Urinary bladder (tissue), 4 donors: ENCODE measurements around the gene MACC1. TPM values are rescaled to one million over a fixed set of nuclear protein-coding genes. Genes with fewer than 3 reads are reported as not detected.

Experiments
- DNase-seq: peaks from one replicate; pipeline ENCODE4 v3.0.0-alpha.2; 2015; ENCODE audit errors: extremely low spot score
- H3K27ac ChIP-seq: one replicate; pipeline ENCODE4 v1.5.1; 2013; ENCODE audit warnings: low read depth, mild to moderate bottlenecking, moderate library complexity
- H3K36me3 ChIP-seq: one replicate; pipeline ENCODE4 v1.6.1; 2013; ENCODE audit warnings: mild to moderate bottlenecking, moderate library complexity; ENCODE audit not compliant: insufficient read depth
- H3K4me1 ChIP-seq: one replicate; pipeline ENCODE4 v1.6.1; 2013; ENCODE audit warnings: mild to moderate bottlenecking, moderate library complexity; ENCODE audit not compliant: insufficient read depth
- H3K4me3 ChIP-seq: one replicate; pipeline ENCODE4 v1.5.1; 2013; ENCODE audit warnings: low read depth, low read length
- WGBS: extraction: QIAGEN DNeasy Blood & Tissue Kit; methylation state at CpG from one replicate; pipeline ENCODE4 v1.1.7; 2013; 5-methylcytosine and 5-hydroxymethylcytosine counted together
- polyA plus RNA-seq: library from polyadenylated mRNA; stranded (reverse); fragments of 200-250 nt; gene quantifications from one replicate; pipeline ENCODE4 v1.2.3, GENCODE V29; 2013
- total RNA-seq: library from RNA; depleted of rRNA; stranded (reverse); fragments of >200 nt; gene quantifications from one replicate; pipeline ENCODE4 v1.2.3, GENCODE V29; 2014
- donor health status: healthy with polysubstance abuse.
- donor health status: healthy.

MACC1 gene
- total and polyA plus RNA-seq, 2 donors, result 0.32 to 7.1 TPM

GRCh38 chr7:20111821-20112542 is 105.2 kb downstream of the MACC1 start:
- WGBS, result 92% methylated on average over 2 of the region's 2 CpGs
- DNase-seq, result no peak
- Histone ChIP-seq H3K4me3 (no peak overlapping the region), H3K4me1 (no peaks in the 10 kb centered on the region), H3K27ac (no peak overlapping the region), H3K36me3 (no peaks in the 10 kb centered on the region)

DNA sequence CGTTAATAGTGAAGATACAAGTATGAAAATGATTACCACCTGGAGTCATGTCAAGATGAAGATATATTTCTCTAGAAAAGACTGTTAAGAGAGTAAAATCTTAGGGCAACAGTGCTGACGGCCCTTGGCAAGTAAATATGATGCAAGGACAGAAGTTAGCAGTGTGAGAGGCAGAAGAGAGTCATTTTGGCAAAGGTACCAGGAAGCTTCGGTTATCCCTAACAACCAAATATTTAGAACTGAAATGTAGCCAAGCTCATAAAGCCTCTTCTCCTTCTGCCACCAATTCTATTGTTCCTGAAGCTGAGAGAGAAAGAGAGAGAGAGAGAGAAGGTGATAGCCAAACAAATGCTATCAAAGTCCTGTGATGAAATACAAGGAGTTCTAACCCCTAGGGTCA is 109.6 kb downstream of the MACC1 start:
- Histone ChIP-seq H3K27ac (peak overlapping the region; percentile 5), H3K4me1 (peaks cover 1% of the 10 kb centered on the region), H3K4me3 (no peak overlapping the region), H3K36me3 (no peaks in the 10 kb centered on the region)
- no peak for DNase-seq
- 27% methylated on average over 3 of the region's 3 CpGs for WGBS

DNA sequence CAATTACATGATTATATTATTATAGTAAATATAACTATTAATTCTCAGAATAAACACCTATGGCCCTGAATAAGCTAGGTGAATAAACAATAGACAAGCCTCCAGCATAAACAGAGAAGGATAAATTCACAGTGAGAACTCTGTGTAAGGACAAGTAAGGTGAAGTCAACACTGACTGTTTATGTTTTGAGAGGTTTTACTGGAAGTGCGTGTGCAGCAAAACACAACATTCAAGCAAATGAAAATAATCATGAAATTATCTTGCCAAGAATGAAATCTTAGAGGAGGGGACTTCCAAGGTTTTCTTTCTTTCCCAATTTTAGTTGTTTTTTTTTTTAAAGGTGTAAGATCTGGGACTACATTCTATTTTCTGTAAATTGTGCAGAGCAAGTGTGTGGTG is 112.5 kb downstream of the MACC1 start:
- WGBS, result 72% methylated on average over 1 of the region's 1 CpG
- DNase-seq, result no peak
- Histone ChIP-seq H3K36me3 (no peaks in the 10 kb centered on the region), H3K4me3 (no peak overlapping the region), H3K4me1 (peaks cover 1% of the 10 kb centered on the region), H3K27ac (no peak overlapping the region)

DNA sequence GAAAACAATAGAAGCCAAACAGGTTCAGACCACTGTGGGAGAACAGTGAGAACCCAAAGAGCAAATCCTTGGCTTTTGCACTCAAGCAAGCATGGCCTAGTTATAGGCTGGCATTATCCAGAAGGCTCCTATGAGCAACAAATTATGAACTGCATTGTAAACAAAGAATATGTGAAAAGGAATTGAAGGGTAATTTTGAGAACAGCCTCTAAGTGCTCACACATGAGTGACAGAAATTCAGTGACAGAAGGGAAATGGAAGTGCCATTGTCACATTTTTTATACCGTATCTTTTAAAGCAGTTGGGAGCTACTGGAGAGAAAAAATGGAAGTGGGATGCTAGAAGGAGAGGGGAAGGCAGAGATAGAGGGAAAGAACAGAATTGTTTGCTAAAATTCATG is 114.2 kb downstream of the MACC1 start:
- no peak for DNase-seq
- H3K4me1 ChIP-seq, result peaks cover 1% of the 10 kb centered on the region
- 2% methylated on average over 1 of the region's 1 CpG for WGBS
- H3K36me3 ChIP-seq, result no peaks in the 10 kb centered on the region
- no peak overlapping the region for H3K27ac ChIP-seq
- H3K4me3 ChIP-seq, result no peak overlapping the region

- Histone ChIP-seq H3K4me3 (no peak overlapping the region), H3K36me3 (no peaks in the 10 kb centered on the region), H3K4me1 (no peaks in the 10 kb centered on the region), H3K27ac (no peak overlapping the region)
- DNase-seq, result no peak
- WGBS, result 96% methylated on average over 1 of the region's 1 CpG
Measured at GRCh38 chr7:20095862-20096261, 121.3 kb downstream of the MACC1 start.

DNA sequence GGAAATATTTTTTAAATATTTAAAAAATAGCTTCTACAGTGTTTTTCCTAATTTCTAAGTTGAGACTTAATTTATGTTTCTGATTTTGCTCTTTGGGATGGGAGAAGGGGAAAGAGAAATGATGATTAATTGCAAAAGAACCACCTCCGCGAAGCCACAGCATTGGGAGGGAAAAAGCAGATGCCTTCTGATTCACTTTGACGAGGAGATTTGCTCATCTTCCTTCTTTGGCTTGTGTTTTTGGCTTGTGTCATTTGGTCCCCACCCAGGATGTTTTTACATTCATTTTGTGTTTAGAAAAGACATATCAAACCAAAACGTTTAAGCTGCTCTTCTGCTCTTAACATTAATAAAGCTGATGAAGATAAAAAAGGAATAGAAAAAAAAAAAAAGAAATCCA is 121.7 kb downstream of the MACC1 start:
- H3K27ac ChIP-seq, result no peak overlapping the region
- no peaks in the 10 kb centered on the region for H3K4me1 ChIP-seq
- H3K4me3 ChIP-seq, result no peak overlapping the region
- 69% methylated on average over 4 of the region's 4 CpGs for WGBS
- no peak for DNase-seq
- H3K36me3 ChIP-seq, result no peaks in the 10 kb centered on the region

DNA sequence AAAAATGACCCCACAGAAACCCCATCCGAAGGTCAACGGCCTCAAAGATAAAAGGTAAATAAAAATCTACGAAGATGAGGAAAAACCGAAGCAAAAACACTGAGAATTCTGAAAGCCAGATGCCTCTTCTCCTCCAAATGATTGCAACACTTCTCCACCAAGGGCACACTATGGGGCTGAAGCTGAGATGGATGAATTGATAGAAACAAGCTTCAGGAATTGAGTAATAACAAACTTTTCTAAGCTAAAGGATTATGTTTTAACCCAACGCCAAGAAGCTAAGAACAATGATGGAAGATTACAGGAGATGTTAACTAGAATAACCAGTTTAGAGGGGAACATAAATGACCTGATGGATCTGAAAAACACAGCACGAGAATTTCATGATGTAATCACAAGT is 127.8 kb downstream of the MACC1 start:
- DNase-seq, result no peak
- Histone ChIP-seq H3K4me3 (no peak overlapping the region), H3K27ac (no peak overlapping the region), H3K36me3 (no peaks in the 10 kb centered on the region), H3K4me1 (no peaks in the 10 kb centered on the region)
- 62% methylated on average over 6 of the region's 6 CpGs for WGBS

DNA sequence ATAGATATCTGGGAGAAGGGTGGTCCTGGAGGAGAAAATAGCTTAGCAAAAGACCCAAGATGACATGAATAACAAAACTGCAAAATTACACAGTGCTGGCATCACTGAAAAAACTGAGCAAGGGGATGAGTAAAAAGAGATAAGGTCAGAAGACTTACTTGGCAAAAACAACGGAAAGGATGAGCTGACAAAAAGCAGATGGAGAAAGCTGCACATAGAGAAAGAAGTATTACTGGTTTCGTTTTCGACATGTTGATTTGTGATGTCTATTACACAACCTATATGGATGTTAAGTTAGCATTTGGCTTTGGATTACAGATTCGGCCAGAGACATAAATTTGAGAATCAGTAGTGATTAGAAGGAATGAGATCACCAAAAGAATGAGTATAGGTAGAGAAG is 132.1 kb downstream of the MACC1 start:
- peak overlapping the region; percentile 10 for H3K27ac ChIP-seq
- no peaks in the 10 kb centered on the region for H3K36me3 ChIP-seq
- H3K4me1 ChIP-seq, result no peaks in the 10 kb centered on the region
- no peak overlapping the region for H3K4me3 ChIP-seq
- no peak for DNase-seq
- 28% methylated on average over 4 of the region's 4 CpGs for WGBS

Other genes with a start within 250 kb of the MACC1 start
- 106 TPM for gene ITGB8, start 113.5 kb upstream of the MACC1 start, total RNA-seq
- gene ITGB8, start 113.5 kb upstream of the MACC1 start, polyA plus RNA-seq, result 6.3 TPM